H9 (cell line): Measurements from ENCODE around the gene ASTN2. TPM values are rescaled to one million over a fixed set of nuclear protein-coding genes. Genes with fewer than 3 reads are reported as not detected.

Source experiments
- DNase-seq: peaks from one replicate; pipeline ENCODE4 v3.0.0-alpha.2; 2017
- H2AFZ ChIP-seq: one replicate; pipeline ENCODE4 v1.6.1; 2013; ENCODE audit warnings: mild to moderate bottlenecking, low read length, control low read depth, moderate library complexity
- H2AK5ac ChIP-seq: 2 replicates; pipeline ENCODE4 v1.6.1; 2013; ENCODE audit warnings: low read length, control low read depth, mixed read lengths; ENCODE audit not compliant: insufficient read length
- H2BK120ac ChIP-seq: one replicate; pipeline ENCODE4 v1.6.1; 2013; ENCODE audit warnings: low read depth, mild to moderate bottlenecking, low read length, control low read depth, inconsistent platforms; ENCODE audit not compliant: poor library complexity, severe bottlenecking
- H2BK12ac ChIP-seq: 2 replicates; pipeline ENCODE4 v1.6.1; 2013; ENCODE audit warnings: low read length, control low read depth, mixed read lengths, low read depth; ENCODE audit not compliant: insufficient read length
- H2BK15ac ChIP-seq: 2 replicates; pipeline ENCODE4 v1.6.1; 2013; ENCODE audit warnings: low read depth, low read length, control low read depth
- H2BK20ac ChIP-seq: one replicate; pipeline ENCODE4 v1.6.1; 2013; ENCODE audit warnings: low read depth, mild to moderate bottlenecking, low read length, control low read depth, inconsistent platforms; ENCODE audit not compliant: poor library complexity, severe bottlenecking
- H2BK5ac ChIP-seq: 2 replicates; pipeline ENCODE4 v1.6.1; 2013; ENCODE audit warnings: low read length, control low read depth, mixed read lengths; ENCODE audit not compliant: insufficient read length
- H3K14ac ChIP-seq: 2 replicates; pipeline ENCODE4 v1.6.1; 2013; ENCODE audit warnings: low read length, control low read depth; ENCODE audit not compliant: insufficient read depth
- H3K18ac ChIP-seq: 2 replicates; pipeline ENCODE4 v1.6.1; 2013; ENCODE audit warnings: low read depth, mild to moderate bottlenecking, mixed read lengths, low read length, control low read depth; ENCODE audit not compliant: insufficient read length
- H3K23ac ChIP-seq: 2 replicates; pipeline ENCODE4 v1.6.1; 2013; ENCODE audit warnings: low read length, control low read depth, mixed read lengths, low read depth; ENCODE audit not compliant: insufficient read length
- H3K23me2 ChIP-seq: 2 replicates; pipeline ENCODE4 v1.6.1; 2013; ENCODE audit warnings: low read depth, mild to moderate bottlenecking, mixed read lengths, low read length, control low read depth; ENCODE audit not compliant: insufficient read length, poor library complexity, severe bottlenecking
- H3K27ac ChIP-seq: 2 replicates; pipeline ENCODE4 v1.5.1; 2013; ENCODE audit warnings: low read length, control low read depth, mixed read lengths, low read depth; ENCODE audit not compliant: insufficient read length
- H3K27me3 ChIP-seq: 2 replicates; pipeline ENCODE4 v1.6.1; 2013; ENCODE audit warnings: low read length, control low read depth, inconsistent platforms; ENCODE audit not compliant: insufficient read depth
- H3K4ac ChIP-seq: 2 replicates; pipeline ENCODE4 v1.6.1; 2013; ENCODE audit warnings: low read depth, mild to moderate bottlenecking, control low read depth, inconsistent platforms, low read length, moderate library complexity
- H3K4me1 ChIP-seq: 2 replicates; pipeline ENCODE4 v1.6.1; 2013; ENCODE audit warnings: low read length, control low read depth, inconsistent platforms; ENCODE audit not compliant: insufficient read depth
- H3K4me2 ChIP-seq: 2 replicates; pipeline ENCODE4 v1.6.1; 2013; ENCODE audit warnings: low read length, control low read depth, mixed read lengths; ENCODE audit not compliant: insufficient read length, insufficient read depth
- H3K56ac ChIP-seq: 2 replicates; pipeline ENCODE4 v1.6.1; 2013; ENCODE audit warnings: low read depth, mild to moderate bottlenecking, mixed read lengths, low read length, control low read depth; ENCODE audit not compliant: insufficient read length
- H3K79me1 ChIP-seq: 2 replicates; pipeline ENCODE4 v1.6.1; 2013; ENCODE audit warnings: low read depth, mild to moderate bottlenecking, moderate library complexity, low read length, control low read depth, inconsistent platforms; ENCODE audit not compliant: insufficient read depth, poor library complexity, severe bottlenecking
- H3K79me2 ChIP-seq: 2 replicates; pipeline ENCODE4 v1.6.1; 2013; ENCODE audit warnings: low read length, control low read depth, inconsistent platforms; ENCODE audit not compliant: insufficient read depth
- H3K9ac ChIP-seq: 2 replicates; pipeline ENCODE4 v1.6.1; 2013; ENCODE audit warnings: low read length, control low read depth, mixed read lengths; ENCODE audit not compliant: insufficient read length; ENCODE audit errors: extremely low read depth
- H3K9me3 ChIP-seq: one replicate; pipeline ENCODE4 v1.6.1; 2013; ENCODE audit warnings: low read depth, low read length, inconsistent platforms; ENCODE audit not compliant: control insufficient read depth
- H3T11ph ChIP-seq: one replicate; pipeline ENCODE4 v1.6.1; 2013; ENCODE audit warnings: mild to moderate bottlenecking, low read length, control low read depth, inconsistent platforms
- H4K20me1 ChIP-seq: one replicate; pipeline ENCODE4 v1.6.1; 2013; ENCODE audit not compliant: control insufficient read depth, insufficient read length, insufficient read depth
- H4K5ac ChIP-seq: 2 replicates; pipeline ENCODE4 v1.6.1; 2013; ENCODE audit warnings: low read depth, mild to moderate bottlenecking, mixed read lengths, low read length, control low read depth; ENCODE audit not compliant: insufficient read length
- H4K8ac ChIP-seq: replicated peaks from 2 replicates; pipeline ENCODE4 v1.6.1; 2013; ENCODE audit warnings: low read length, control low read depth, mixed read lengths, low read depth; ENCODE audit not compliant: insufficient read length
- H4K91ac ChIP-seq: 2 replicates; pipeline ENCODE4 v1.6.1; 2013; ENCODE audit warnings: low read depth, mild to moderate bottlenecking, moderate library complexity, mixed read lengths, low read length, control low read depth; ENCODE audit not compliant: insufficient read length
- H3K27ac Mint-ChIP-seq, 3 experiments: 2 replicates in 2 of 3; 3 replicates in 1 of 3; pipeline ENCODE4 v1.8.0; 2020 to 2021; ENCODE audit warnings: mixed read lengths in 3 of 3, mild to moderate bottlenecking in 1 of 3, moderate library complexity in 1 of 3
- H3K27me3 Mint-ChIP-seq: 2 replicates; pipeline ENCODE4 v1.8.0; 2021; ENCODE audit warnings: low read depth, mild to moderate bottlenecking, moderate library complexity, mixed read lengths
- H3K36me3 Mint-ChIP-seq, 3 experiments: 2 replicates in 2 of 3; 3 replicates in 1 of 3; pipeline ENCODE4 v1.8.0; 2020 to 2021; ENCODE audit warnings: low read depth in 3 of 3, mixed read lengths in 3 of 3; ENCODE audit not compliant: insufficient read depth in 1 of 3
- H3K4me1 Mint-ChIP-seq, 2 experiments: 2 replicates each; pipeline ENCODE4 v1.8.0; 2020; ENCODE audit warnings: mixed read lengths in 2 of 2
- H3K4me3 Mint-ChIP-seq, 2 experiments: 2 replicates in 1 of 2; 3 replicates in 1 of 2; pipeline ENCODE4 v1.8.0; 2020 to 2021; ENCODE audit warnings: mild to moderate bottlenecking in 2 of 2, mixed read lengths in 2 of 2, moderate library complexity in 1 of 2
- H3K9me3 Mint-ChIP-seq, 2 experiments: 2 replicates in 1 of 2; 3 replicates in 1 of 2; pipeline ENCODE4 v1.8.0; 2020; ENCODE audit warnings: mild to moderate bottlenecking in 2 of 2, mixed read lengths in 2 of 2, moderate library complexity in 1 of 2
- WGBS: extraction: QIAGEN DNeasy Blood & Tissue Kit; methylation state at CpG from one replicate; pipeline ENCODE4 v1.1.7; 2013; ENCODE audit warnings: missing lambda C conversion rate, low lambda C conversion rate, mixed read lengths; ENCODE audit not compliant: insufficient read length; ENCODE audit errors: extremely low coverage; 5-methylcytosine and 5-hydroxymethylcytosine counted together
- total RNA-seq: library from RNA; stranded (reverse); gene quantifications from 2 replicates; pipeline ENCODE4 v1.2.1, GENCODE V29; 2021
- TF ChIP-seq, protein P1 (sequence below): fragments of 200-600 bp; sonication (generic); conservative IDR thresholded peaks from 3 replicates; pipeline ENCODE4 v1.8.0; 2021; ENCODE audit warnings: antibody characterized with exemption, mild to moderate bottlenecking

ASTN2 gene
- total RNA-seq, 1 experiment from 2014 or later: 9.7 TPM

DNA sequence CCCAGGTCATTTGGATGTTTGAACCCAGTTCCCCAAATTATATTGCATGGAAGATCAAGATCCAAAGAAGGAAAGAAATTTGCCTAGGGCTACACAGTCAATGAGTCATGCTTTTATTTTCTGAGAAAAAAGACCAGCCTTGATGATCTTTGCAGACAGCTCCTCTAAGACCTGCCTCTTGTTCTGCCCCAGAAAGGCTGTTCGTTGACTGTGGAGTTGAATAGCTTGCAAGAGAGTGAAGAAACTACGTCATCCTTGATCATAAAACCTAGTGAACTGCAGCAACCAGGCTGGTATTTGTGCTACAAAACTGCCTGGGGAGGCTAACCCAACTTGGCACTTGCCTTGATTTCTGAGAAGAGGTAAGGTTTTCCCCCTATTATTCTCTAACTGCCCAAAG, 997.4 kb downstream of the ASTN2 start:
- Histone ChIP-seq H3K27ac (no peak overlapping the region), H3K79me2 (no peaks in the 10 kb centered on the region), H2BK120ac (no peak overlapping the region), H3K4me1 (no peaks in the 10 kb centered on the region), H2BK20ac (no peak overlapping the region), H3K56ac (no peak overlapping the region), H2AK5ac (no peak overlapping the region), H3K23me2 (no peaks in the 10 kb centered on the region), H4K91ac (no peak overlapping the region), H3T11ph (no peak overlapping the region), H3K23ac (no peak overlapping the region), H3K14ac (no peak overlapping the region), H3K27me3 (no peaks in the 10 kb centered on the region), H2BK12ac (no peak overlapping the region), H3K4ac (no peak overlapping the region), H3K9ac (no peak overlapping the region), H4K5ac (no peak overlapping the region), H2BK5ac (no peak overlapping the region), H3K9me3 (no peaks in the 10 kb centered on the region), H3K79me1 (no peaks in the 10 kb centered on the region), H3K18ac (no peak overlapping the region), H2BK15ac (no peak overlapping the region), H3K4me2 (no peak overlapping the region), H4K8ac (no peak overlapping the region), H4K20me1 (no peaks in the 10 kb centered on the region), H2AFZ (no peak overlapping the region)
- H3K9me3 Mint-ChIP-seq: no peaks in the 10 kb centered on the region
- TF ChIP-seq, protein P1, sequence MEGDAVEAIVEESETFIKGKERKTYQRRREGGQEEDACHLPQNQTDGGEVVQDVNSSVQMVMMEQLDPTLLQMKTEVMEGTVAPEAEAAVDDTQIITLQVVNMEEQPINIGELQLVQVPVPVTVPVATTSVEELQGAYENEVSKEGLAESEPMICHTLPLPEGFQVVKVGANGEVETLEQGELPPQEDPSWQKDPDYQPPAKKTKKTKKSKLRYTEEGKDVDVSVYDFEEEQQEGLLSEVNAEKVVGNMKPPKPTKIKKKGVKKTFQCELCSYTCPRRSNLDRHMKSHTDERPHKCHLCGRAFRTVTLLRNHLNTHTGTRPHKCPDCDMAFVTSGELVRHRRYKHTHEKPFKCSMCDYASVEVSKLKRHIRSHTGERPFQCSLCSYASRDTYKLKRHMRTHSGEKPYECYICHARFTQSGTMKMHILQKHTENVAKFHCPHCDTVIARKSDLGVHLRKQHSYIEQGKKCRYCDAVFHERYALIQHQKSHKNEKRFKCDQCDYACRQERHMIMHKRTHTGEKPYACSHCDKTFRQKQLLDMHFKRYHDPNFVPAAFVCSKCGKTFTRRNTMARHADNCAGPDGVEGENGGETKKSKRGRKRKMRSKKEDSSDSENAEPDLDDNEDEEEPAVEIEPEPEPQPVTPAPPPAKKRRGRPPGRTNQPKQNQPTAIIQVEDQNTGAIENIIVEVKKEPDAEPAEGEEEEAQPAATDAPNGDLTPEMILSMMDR: no peak
- H3K4me3 Mint-ChIP-seq: no peak overlapping the region
- WGBS: no CpG with 5 or more reads among the region's 2 CpGs
- no peaks in the 10 kb centered on the region for H3K36me3 Mint-ChIP-seq
- H3K4me1 Mint-ChIP-seq: no peaks in the 10 kb centered on the region
- no peak for DNase-seq
- H3K27ac Mint-ChIP-seq: no peak overlapping the region; a peak in 1 of 7 replicates
- H3K27me3 Mint-ChIP-seq: no peaks in the 10 kb centered on the region
